OCI-LY1 (cell line): ENCODE results near the gene CHRM5.

Source experiments
- CTCF ChIP-seq: fragments of 200-600 bp; sonication (generic), shearing (Covaris generic); IDR thresholded peaks from 2 replicates; pipeline ENCODE4 v1.5.1; 2017; ENCODE audit warnings: mild to moderate bottlenecking, antibody characterized with exemption, low read length, moderate library complexity, mixed read lengths
- EZH2 ChIP-seq: fragments of 200-600 bp; sonication (generic), shearing (Covaris generic); IDR thresholded peaks from 2 replicates; pipeline ENCODE4 v1.8.0; 2017; ENCODE audit warnings: borderline replicate concordance, mixed run types, mild to moderate bottlenecking, antibody characterized with exemption, low read length, moderate library complexity, mixed read lengths

- TF ChIP-seq CTCF = no peak
- TF ChIP-seq EZH2 = no peak
These were observed 19.1 kb downstream of the CHRM5 start for GRCh38 chr15:33987444-33987843.
